DND-41 (cell line): ENCODE data around the gene CERCAM.

Experiments
- ATAC-seq: fragments of 200-7000 bp; cut with Tn5 transposase; 3 replicates; pipeline ENCODE4 v1.9.1; 2021; ENCODE audit warnings: low read depth; ENCODE audit not compliant: insufficient read depth
- DNase-seq: peaks from one replicate; pipeline ENCODE4 v3.0.0-alpha.2; 2020
- H2AFZ ChIP-seq: 2 replicates; pipeline ENCODE4 v1.6.0; 2012; ENCODE audit warnings: low read depth, low read length
- H3K27ac ChIP-seq: 2 replicates; pipeline ENCODE4 v1.5.1; 2012; ENCODE audit warnings: low read length, inconsistent platforms
- H3K27me3 ChIP-seq: fragments of 200-600 bp; sonication (generic); 2 replicates; pipeline ENCODE4 v1.6.0; 2012; ENCODE audit warnings: low read length, mild to moderate bottlenecking, inconsistent platforms; ENCODE audit not compliant: insufficient read depth, poor library complexity
- H3K36me3 ChIP-seq: 2 replicates; pipeline ENCODE4 v1.5.1; 2012; ENCODE audit warnings: low read length, inconsistent platforms; ENCODE audit not compliant: insufficient read depth
- H3K4me1 ChIP-seq: 2 replicates; pipeline ENCODE4 v1.5.1; 2012; ENCODE audit warnings: mild to moderate bottlenecking, low read length; ENCODE audit not compliant: insufficient read depth
- H3K4me2 ChIP-seq: 2 replicates; pipeline ENCODE4 v1.6.0; 2012; ENCODE audit warnings: mild to moderate bottlenecking, moderate library complexity, low read length, inconsistent platforms; ENCODE audit not compliant: insufficient read depth
- H3K4me3 ChIP-seq, 2 experiments: fragments of 200-600 bp in 1 of 2; shearing (Covaris generic) in 1 of 2; 2 replicates each; pipeline ENCODE4 v1.5.1; 2012 to 2016; ENCODE audit warnings: inconsistent platforms in 2 of 2, low read length in 2 of 2, mild to moderate bottlenecking in 2 of 2, low read depth in 1 of 2, moderate library complexity in 1 of 2
- H3K79me2 ChIP-seq: 2 replicates; pipeline ENCODE4 v1.6.0; 2012; ENCODE audit warnings: low read length, inconsistent platforms; ENCODE audit not compliant: insufficient read depth
- H3K9ac ChIP-seq: 2 replicates; pipeline ENCODE4 v1.6.0; 2012; ENCODE audit warnings: low read depth, mild to moderate bottlenecking, inconsistent platforms, low read length, moderate library complexity
- H3K9me3 ChIP-seq: 2 replicates; pipeline ENCODE4 v1.5.1; 2012; ENCODE audit warnings: low read length, moderate library complexity, mild to moderate bottlenecking, inconsistent platforms; ENCODE audit not compliant: insufficient read depth, severe bottlenecking
- H4K20me1 ChIP-seq: 2 replicates; pipeline ENCODE4 v1.6.0; 2012; ENCODE audit warnings: low read length; ENCODE audit not compliant: insufficient read depth
- EZH2 ChIP-seq: IDR thresholded peaks from 3 replicates; pipeline ENCODE4 v1.6.1; 2012; ENCODE audit warnings: borderline replicate concordance, low read depth, mild to moderate bottlenecking, moderate library complexity, low read length, inconsistent platforms; ENCODE audit not compliant: severe bottlenecking
- TF ChIP-seq, protein P1 (sequence below): IDR thresholded peaks from 2 replicates; pipeline ENCODE4 v1.5.1; 2012; ENCODE audit warnings: borderline replicate concordance, low read length, moderate library complexity, mild to moderate bottlenecking; ENCODE audit not compliant: poor library complexity, severe bottlenecking; ENCODE audit errors: extremely low read depth

CERCAM gene, protein sequence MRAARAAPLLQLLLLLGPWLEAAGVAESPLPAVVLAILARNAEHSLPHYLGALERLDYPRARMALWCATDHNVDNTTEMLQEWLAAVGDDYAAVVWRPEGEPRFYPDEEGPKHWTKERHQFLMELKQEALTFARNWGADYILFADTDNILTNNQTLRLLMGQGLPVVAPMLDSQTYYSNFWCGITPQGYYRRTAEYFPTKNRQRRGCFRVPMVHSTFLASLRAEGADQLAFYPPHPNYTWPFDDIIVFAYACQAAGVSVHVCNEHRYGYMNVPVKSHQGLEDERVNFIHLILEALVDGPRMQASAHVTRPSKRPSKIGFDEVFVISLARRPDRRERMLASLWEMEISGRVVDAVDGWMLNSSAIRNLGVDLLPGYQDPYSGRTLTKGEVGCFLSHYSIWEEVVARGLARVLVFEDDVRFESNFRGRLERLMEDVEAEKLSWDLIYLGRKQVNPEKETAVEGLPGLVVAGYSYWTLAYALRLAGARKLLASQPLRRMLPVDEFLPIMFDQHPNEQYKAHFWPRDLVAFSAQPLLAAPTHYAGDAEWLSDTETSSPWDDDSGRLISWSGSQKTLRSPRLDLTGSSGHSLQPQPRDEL

DNA sequence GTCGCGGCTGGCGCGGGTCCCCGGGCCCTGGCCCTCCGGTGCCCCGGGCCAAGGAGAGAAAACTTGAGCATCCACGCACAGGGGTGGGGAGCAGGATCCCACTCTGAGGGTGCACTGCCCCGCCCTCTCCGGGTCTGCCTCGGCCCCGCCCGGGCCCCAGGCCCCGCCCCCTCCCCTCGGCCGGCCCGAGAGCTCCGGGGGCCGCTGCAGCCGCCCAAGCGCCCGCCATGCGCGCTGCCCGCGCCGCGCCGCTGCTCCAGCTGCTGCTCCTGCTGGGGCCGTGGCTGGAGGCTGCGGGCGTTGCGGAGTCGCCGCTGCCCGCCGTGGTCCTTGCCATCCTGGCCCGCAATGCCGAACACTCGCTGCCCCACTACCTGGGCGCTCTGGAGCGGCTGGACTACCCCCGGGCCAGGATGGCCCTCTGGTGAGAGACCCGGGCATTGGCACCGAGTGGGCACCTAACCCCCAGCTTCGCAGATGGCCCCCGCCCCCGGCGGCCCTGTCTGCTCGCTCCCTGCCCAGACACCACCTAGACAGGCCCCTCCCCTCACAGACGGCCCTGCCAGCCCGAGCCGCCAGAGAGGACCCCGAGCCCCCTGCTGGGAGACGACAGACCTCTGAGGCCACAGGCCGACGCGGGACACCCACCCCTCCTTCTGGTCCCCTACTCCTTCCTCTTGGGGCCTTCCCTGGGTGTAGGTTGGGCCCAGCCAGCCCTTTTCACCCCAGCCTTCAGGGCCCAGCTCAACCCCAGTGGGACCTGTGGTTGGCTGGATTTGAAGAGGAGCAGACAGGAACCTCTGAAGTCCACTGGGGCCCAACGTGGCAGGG, at the start of gene CERCAM:
Gene CERCAM, plus strand, starts transcription at position 207 of the 831 bp plus-strand sequence. Its CDS starts 21 bp downstream, at position 228.
- peak within 1 kb of the TSS; percentile 52 for H3K9ac ChIP-seq
- H3K9me3 ChIP-seq, result no peaks in the 10 kb centered on the region
- no peak within 1 kb of the TSS for H3K27ac ChIP-seq
- H3K4me3 ChIP-seq, result peak within 1 kb of the TSS; percentile 27 to 57; a peak in 3 of 4 replicates
- peak; percentile 68 for ATAC-seq
- H3K79me2 ChIP-seq, result no peaks in the 10 kb centered on the region
- H3K27me3 ChIP-seq, result peaks cover 39% of the 10 kb centered on the region
- peaks cover 20% of the 10 kb centered on the region for H3K4me1 ChIP-seq
- H3K36me3 ChIP-seq, result no peaks in the 10 kb centered on the region
- TF ChIP-seq EZH2, result peak; percentile 60
- TF ChIP-seq, protein P1, sequence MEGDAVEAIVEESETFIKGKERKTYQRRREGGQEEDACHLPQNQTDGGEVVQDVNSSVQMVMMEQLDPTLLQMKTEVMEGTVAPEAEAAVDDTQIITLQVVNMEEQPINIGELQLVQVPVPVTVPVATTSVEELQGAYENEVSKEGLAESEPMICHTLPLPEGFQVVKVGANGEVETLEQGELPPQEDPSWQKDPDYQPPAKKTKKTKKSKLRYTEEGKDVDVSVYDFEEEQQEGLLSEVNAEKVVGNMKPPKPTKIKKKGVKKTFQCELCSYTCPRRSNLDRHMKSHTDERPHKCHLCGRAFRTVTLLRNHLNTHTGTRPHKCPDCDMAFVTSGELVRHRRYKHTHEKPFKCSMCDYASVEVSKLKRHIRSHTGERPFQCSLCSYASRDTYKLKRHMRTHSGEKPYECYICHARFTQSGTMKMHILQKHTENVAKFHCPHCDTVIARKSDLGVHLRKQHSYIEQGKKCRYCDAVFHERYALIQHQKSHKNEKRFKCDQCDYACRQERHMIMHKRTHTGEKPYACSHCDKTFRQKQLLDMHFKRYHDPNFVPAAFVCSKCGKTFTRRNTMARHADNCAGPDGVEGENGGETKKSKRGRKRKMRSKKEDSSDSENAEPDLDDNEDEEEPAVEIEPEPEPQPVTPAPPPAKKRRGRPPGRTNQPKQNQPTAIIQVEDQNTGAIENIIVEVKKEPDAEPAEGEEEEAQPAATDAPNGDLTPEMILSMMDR, result no peak
- peak within 1 kb of the TSS; percentile 85 for H3K4me2 ChIP-seq
- peak; percentile 32 for DNase-seq
- H2AFZ ChIP-seq, result peak within 1 kb of the TSS; percentile 62
- H4K20me1 ChIP-seq, result no peaks in the 10 kb centered on the region; the same call in 1 of the 2 replicates

DNA sequence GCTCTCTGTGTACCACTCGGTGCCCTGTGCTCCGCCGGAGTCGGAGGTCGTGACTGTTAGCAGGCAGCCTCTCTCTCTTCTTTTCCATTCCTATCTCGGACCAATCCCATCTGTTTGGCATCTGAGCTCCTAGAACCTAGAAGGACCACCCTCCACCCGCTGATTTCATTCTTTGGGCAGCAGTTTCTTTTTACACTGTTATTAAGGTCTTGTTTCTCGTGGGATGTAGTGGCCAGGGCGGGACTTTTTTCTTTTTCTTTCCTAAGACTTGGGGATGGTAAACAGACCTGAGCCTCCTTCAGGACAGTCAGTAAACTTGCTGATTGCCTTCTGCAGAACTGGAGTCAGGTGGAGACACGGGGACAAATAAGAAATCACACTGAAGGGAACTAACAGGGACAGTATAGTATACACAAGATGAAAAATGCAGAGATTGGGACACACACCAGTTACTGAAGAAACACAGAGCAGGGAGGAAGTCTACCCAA, 49.0 kb upstream of the CERCAM start:
- peak overlapping the region; percentile 65 for H3K9ac ChIP-seq
- H3K79me2 ChIP-seq, result peaks cover 60% of the 10 kb centered on the region

DNA sequence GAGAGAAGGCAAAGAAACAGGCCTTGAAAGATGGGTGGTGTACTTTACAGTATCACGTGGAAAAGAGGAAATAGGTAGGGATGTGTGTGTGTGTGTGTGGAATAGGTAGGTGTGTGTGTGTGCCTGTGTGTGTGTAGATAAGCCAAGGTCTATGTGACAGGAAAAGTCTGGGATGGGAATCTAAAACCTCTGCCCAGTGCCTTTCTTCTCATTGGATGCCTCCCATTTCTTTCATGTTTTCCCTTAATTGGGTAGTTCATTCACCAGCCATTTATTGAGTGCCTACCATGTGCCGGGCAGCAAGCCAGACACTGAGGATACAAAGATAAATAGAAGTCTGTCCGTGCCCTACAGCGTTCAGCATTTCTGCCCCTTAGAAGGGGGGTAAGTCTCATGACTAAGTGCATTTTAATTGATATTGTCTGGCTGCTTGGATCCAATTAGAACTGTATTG, 48.4 kb upstream of the CERCAM start:
- DNase-seq, result no peak
- peaks cover 19% of the 10 kb centered on the region; the same call in 1 of the 2 replicates for H4K20me1 ChIP-seq
- H2AFZ ChIP-seq, result no peak overlapping the region
- H3K27me3 ChIP-seq, result no peaks in the 10 kb centered on the region
- peaks cover 66% of the 10 kb centered on the region for H3K79me2 ChIP-seq
- peak overlapping the region; percentile 81 to 97 for H3K4me3 ChIP-seq
- peaks cover 12% of the 10 kb centered on the region for H3K36me3 ChIP-seq
- H3K9me3 ChIP-seq, result no peaks in the 10 kb centered on the region
- peak overlapping the region; percentile 97 for H3K4me2 ChIP-seq
- no peak for ATAC-seq
- TF ChIP-seq, protein P1, result no peak
- no peak for TF ChIP-seq EZH2
- H3K9ac ChIP-seq, result peak overlapping the region; percentile 65
- H3K27ac ChIP-seq, result peak overlapping the region; percentile 85
- H3K4me1 ChIP-seq, result peaks cover 27% of the 10 kb centered on the region

More for the DNA sequence above, 49.0 kb upstream of the CERCAM start:
- Histone ChIP-seq H3K36me3 (peaks cover 12% of the 10 kb centered on the region), H3K4me1 (peaks cover 27% of the 10 kb centered on the region), H3K9me3 (no peaks in the 10 kb centered on the region), H4K20me1 (peaks cover 19% of the 10 kb centered on the region; the same call in 1 of the 2 replicates), H3K4me2 (peak overlapping the region; percentile 97), H2AFZ (peak overlapping the region; percentile 82), H3K27ac (peak overlapping the region; percentile 85), H3K4me3 (peak overlapping the region; percentile 81 to 97), H3K27me3 (no peaks in the 10 kb centered on the region)
- ATAC-seq, result no peak
- no peak for DNase-seq
- TF ChIP-seq, protein P1, result no peak
- TF ChIP-seq EZH2, result no peak
